Measurements from ENCODE around the gene FBXL7.

- TF ChIP-seq, protein P1, sequence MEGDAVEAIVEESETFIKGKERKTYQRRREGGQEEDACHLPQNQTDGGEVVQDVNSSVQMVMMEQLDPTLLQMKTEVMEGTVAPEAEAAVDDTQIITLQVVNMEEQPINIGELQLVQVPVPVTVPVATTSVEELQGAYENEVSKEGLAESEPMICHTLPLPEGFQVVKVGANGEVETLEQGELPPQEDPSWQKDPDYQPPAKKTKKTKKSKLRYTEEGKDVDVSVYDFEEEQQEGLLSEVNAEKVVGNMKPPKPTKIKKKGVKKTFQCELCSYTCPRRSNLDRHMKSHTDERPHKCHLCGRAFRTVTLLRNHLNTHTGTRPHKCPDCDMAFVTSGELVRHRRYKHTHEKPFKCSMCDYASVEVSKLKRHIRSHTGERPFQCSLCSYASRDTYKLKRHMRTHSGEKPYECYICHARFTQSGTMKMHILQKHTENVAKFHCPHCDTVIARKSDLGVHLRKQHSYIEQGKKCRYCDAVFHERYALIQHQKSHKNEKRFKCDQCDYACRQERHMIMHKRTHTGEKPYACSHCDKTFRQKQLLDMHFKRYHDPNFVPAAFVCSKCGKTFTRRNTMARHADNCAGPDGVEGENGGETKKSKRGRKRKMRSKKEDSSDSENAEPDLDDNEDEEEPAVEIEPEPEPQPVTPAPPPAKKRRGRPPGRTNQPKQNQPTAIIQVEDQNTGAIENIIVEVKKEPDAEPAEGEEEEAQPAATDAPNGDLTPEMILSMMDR (IDR thresholded peaks at IDR 0.05; ENCODE audit: poor library complexity, severe bottlenecking) = no peak
- TF ChIP-seq EZH2 (IDR thresholded peaks at IDR 0.05; ENCODE audit: borderline replicate concordance, insufficient read depth, low read length, poor library complexity, severe bottlenecking) (no peak), EP300 (conservative IDR thresholded peaks at IDR 0.05; ENCODE audit: poor library complexity, severe bottlenecking) (no peak), REST (IDR thresholded peaks at IDR 0.05; ENCODE audit: borderline replicate concordance) (no peak)
These were observed 457.1 kb downstream of the FBXL7 start for GRCh38 chr5:15957124-15957523.
